HFF-Myc (cell line): ENCODE results near the gene TIGD3.
A peak's percentile ranks its signal among the peaks of the same experiment; 100 is the strongest.

Experiments
- DNase-seq: peaks from one replicate; pipeline ENCODE4 v3.0.0-alpha.2; 2011; ENCODE audit warnings: low read depth; ENCODE audit errors: extremely low read depth
- H3K4me3 ChIP-seq: replicated peaks from 2 replicates; pipeline ENCODE4 v1.5.1; 2011; ENCODE audit warnings: low read depth, mild to moderate bottlenecking, control low read depth, low read length
- CTCF ChIP-seq: IDR thresholded peaks from 2 replicates; pipeline ENCODE4 v1.5.1; 2012; ENCODE audit warnings: mild to moderate bottlenecking, low read depth, low read length, control low read depth; ENCODE audit errors: missing control alignments

The TIGD3 gene

GRCh38 chr11:65377777-65378176 is 23.2 kb downstream of the TIGD3 start:
- no peak overlapping the region for H3K4me3 ChIP-seq
- no peak for TF ChIP-seq CTCF
- DNase-seq: no peak

- DNase-seq: no peak
- no peak for TF ChIP-seq CTCF
- no peak overlapping the region for H3K4me3 ChIP-seq
Measured at GRCh38 chr11:65378208-65378927, 23.8 kb downstream of the TIGD3 start.

GRCh38 chr11:65378928-65379638 is 24.5 kb downstream of the TIGD3 start:
- no peak overlapping the region for H3K4me3 ChIP-seq
- DNase-seq: no peak
- TF ChIP-seq CTCF: no peak

- H3K4me3 ChIP-seq: no peak overlapping the region
- DNase-seq: no peak
- no peak for TF ChIP-seq CTCF
Measured at GRCh38 chr11:65379698-65380459, 25.3 kb downstream of the TIGD3 start.

GRCh38 chr11:65380460-65381119 is 26.0 kb downstream of the TIGD3 start:
- no peak for DNase-seq
- no peak for TF ChIP-seq CTCF
- H3K4me3 ChIP-seq: no peak overlapping the region

- TF ChIP-seq CTCF: no peak
- H3K4me3 ChIP-seq: peak overlapping the region; percentile 32
- no peak for DNase-seq
Measured at GRCh38 chr11:65381716-65382032, 27.1 kb downstream of the TIGD3 start.
